GM19324 (cell line): ENCODE data around the gene EAPP.
"Not testable (repeated sequence)": the region's sequence is repeated elsewhere in the genome, so short reads cannot be mapped to it uniquely, and the experiment has no call there.

Experiments used
- ATAC-seq: cut with Tn5 transposase; IDR thresholded peaks from one replicate; pipeline ENCODE4 v1.9.1; 2021; ENCODE audit warnings: mild to moderate bottlenecking, moderate library complexity; ENCODE audit not compliant: unreplicated experiment, low FRiP score

Gene EAPP

DNA sequence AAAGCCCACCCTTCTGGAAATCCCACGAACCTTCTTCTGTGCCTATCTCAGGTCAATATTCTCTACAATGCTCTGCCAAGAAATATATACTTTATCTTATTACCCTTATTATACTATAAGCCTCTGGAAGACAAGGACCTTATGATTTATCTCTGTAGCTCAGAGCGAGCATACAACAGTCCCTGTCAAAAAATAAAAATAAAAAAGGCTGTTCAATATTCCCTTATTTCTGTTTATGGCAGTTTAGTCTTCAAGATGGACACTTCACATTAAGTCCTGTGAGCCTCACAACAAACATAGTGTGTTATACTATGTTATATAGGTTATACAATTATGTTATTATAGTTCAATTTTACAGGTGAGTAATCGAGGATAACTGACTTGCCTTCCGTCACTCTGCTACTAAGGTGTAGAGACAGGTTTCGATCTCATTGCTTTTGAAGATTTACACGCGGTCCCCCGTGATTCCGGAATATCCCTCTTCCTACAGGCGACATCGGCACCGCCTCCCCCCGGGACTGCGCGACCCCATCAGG, 562 bp downstream of the EAPP start:
- ATAC-seq = no peak

- ATAC-seq = not testable (repeated sequence)
Measured at GRCh38 chr14:34538096-34538495, 1.4 kb downstream of the EAPP start.

DNA sequence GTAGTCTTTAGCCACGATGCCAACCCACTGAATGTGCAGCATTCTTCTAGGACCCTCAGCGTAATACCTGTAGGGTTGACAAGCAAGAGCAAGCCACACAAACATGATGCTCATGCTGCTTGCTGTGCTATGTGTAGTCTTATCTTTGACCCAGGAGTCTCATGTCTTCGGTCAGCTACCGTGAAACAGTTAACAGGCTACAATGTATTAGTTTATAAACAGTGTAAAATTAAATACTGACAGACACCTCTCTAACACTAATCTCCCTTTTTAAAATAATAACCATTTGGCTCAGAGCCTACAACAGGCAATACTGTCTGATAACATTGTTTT, 1.9 kb downstream of the EAPP start:
- no peak for ATAC-seq

DNA sequence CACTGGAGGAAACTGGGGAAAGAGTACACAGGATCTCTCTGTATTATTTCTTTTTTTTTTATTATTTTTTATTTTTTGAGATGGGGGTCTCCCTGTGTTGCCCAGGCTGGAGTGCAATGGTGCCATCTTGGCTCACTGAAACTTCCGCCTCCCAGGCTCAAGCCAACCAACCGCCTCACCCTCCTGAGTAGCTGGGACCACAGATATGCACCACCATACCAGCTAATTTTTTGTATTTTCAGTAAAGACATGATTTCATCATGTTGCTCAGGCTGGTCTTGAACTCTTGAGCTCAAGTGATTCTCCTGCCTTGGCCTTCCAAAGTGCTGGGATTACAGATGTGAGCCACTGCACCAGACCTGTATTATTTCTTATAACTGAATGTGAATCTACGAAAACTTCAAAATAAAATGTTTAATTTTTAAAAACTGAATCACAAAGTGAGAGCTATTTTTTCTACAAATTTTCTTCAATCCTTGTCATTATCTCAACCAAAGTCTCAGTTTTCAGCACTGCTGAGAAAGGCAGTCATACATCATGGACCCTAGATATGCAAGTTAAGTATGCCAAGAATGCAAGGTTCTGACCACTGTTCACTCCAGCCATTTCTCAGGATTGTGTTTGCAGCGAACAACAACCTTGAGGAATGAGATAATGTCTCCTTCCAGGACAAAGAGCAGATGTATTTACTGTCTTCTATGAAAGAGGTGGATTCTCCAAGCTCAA, 2.4 kb downstream of the EAPP start:
- no peak for ATAC-seq

GRCh38 chr14:34527591-34527990, 11.9 kb downstream of the EAPP start:
- ATAC-seq = no peak

- not testable (repeated sequence) for ATAC-seq
Measured at GRCh38 chr14:34524216-34524615, 15.3 kb downstream of the EAPP start.

DNA sequence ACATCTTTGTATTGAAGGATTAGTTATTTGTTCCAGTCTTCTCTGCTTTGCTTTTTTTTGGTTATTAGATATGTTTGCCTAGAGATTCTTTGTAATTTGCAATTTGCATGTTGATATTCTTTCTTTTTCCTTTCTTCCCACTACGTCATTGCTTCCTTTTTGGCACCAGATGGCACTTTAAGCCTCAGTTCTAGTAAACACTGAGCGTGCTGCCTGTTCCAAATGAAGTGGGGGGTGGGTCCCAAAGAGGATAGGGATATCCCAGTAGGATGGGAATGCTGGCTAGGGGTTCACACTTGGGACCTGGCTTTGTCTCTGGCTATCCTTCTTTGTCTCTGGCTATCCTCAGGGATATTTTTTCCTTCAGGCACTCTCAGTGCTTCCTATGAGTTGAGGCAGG, 17.0 kb downstream of the EAPP start:
- no peak for ATAC-seq

DNA sequence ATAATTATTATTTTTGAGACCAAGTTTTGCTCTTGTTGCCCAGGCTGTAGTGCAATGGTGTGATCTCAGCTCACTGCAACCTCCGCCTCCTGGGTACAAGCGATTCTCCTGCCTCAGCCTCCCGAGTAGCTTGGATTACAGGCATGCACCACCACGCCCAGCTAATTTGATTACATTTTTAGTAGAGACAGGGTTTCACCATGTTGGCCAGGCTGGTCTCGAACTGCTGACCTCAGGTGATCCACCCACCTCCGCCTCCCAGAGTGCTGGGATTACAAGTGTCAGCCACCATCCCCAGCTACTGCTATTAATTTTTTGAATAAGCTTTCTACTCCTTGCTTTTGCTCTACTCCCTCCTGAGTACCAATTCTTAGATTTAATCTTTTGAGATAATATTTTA, 18.4 kb downstream of the EAPP start:
- not testable (repeated sequence) for ATAC-seq

DNA sequence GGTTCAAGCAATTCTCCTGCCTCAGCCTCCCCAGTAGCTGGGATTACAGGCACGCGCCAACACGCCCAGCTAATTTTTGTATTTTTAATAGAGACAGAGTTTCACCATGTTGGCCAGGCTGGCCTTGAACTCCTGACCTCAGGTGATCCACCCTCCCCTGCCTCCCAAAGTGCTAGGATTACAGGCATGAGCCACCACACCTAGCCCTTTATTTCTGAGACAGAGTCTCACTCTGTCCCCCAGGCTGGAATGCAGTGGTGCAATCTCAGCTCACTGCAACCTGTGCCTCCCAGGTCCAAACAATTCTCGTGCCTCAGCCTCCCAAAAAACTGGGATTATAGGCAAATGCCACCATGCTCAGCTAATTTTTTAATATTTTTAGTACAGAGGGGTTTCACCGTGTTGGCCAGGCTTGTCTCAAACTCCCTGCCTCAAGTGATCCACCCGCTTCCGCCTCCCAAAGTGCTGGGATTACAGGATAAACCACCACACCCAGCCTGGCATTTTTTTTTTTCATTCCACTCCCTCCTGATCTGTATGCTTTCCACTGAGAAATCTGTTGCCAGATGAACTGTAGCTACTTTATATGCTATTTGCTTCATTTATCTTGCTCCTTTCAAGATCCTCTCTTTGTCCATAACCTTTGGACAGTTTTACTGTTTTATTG, 19.1 kb downstream of the EAPP start:
- not testable (repeated sequence) for ATAC-seq

DNA sequence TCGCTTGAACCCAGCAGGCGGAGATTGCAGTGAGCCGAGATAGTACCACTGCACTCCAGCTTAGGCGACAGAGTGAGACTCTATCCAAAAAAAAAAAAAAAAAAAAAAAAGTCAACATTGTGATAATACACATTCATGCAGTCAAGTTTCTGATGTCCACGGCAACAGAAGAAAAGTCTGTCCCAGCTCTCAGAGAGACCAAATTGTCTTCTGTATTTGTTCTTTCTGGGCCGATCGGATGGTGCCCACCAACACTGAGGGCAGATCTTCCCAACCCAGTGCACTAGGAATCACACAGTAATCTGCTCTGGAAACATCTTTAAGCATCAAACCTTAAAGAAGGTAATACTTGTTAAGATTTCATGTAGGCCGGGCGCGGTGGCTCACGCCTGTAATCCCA, 31.6 kb downstream of the EAPP start:
- ATAC-seq = no peak

DNA sequence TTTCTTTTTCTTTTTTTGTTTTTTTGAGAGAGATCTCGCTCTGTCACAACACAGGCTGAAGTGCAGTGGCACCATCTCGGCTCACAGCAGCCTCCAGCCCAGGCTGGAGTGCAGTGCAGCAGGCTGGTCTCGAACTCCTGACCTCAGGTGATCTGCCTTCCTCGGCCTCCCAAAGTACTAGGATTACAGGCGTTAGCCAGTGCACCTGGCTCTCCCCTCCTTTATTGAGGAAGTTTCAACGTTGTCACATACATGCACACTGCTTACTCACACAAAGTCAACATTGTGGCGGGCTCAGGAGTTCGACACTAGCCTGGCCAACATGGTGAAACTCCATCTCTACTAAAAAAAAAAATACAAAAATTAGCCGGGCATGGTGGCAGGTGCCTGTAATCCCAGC, 32.0 kb downstream of the EAPP start:
- ATAC-seq = no peak

DNA sequence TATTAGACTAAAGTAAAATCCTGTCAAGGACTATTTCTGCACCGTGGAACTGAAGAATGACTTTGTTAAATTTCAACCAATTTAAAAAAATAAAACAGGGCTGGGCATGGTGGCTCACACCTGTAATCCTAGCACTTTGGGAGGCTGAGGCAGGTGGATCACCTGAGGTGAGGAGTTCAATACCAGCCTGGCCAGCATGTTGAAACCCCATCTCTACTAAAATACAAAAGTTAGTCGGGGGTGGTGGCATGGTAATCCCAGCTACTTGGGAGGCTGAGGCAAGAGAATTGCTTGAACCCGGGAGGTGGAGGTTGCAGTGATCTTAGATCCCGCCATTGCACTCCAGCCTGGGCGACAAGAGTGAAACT, 34.4 kb downstream of the EAPP start:
- not testable (repeated sequence) for ATAC-seq

DNA sequence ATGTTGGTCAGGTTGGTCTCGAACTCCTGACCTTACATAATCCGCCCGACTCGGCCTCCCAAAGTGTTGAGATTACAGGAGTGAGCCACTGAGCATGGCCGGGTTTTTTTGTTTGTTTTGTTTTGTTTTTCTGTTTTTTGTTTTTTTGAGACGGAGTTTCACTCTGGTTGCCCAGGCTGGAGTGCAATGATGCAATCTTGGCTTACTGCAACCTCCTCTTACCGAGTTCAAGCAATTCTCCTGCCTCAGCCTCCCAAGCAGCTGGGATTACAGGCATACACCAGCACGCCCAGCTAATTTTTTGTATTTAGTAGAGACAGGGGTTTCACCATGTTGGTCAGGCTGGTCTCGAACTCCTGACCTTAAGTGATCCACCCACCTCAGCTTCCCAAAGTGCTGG, 35.5 kb downstream of the EAPP start:
- ATAC-seq = not testable (repeated sequence)

GRCh38 chr14:34502545-34503225, 36.8 kb downstream of the EAPP start:
- no peak for ATAC-seq

DNA sequence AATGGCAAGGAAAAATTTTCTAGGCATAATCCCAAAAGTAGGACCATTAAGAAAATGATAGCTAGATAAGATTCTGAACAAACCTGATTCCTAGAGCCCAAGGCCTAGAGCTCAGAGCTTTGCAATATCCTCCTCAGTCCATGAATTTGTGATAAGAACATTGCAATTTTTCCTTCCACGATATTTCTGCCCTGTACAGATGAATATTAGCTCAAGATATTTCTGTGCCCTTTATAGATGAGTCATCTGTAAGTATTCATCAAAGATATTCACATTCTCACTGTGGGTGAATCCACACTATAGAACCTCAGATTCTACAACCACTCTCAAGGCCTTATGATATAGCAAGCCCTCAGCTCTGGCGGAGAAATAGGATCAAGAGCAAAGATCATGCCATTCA, 37.5 kb downstream of the EAPP start:
- no peak for ATAC-seq

GRCh38 chr14:34501004-34501580, 38.4 kb downstream of the EAPP start:
- no peak for ATAC-seq

DNA sequence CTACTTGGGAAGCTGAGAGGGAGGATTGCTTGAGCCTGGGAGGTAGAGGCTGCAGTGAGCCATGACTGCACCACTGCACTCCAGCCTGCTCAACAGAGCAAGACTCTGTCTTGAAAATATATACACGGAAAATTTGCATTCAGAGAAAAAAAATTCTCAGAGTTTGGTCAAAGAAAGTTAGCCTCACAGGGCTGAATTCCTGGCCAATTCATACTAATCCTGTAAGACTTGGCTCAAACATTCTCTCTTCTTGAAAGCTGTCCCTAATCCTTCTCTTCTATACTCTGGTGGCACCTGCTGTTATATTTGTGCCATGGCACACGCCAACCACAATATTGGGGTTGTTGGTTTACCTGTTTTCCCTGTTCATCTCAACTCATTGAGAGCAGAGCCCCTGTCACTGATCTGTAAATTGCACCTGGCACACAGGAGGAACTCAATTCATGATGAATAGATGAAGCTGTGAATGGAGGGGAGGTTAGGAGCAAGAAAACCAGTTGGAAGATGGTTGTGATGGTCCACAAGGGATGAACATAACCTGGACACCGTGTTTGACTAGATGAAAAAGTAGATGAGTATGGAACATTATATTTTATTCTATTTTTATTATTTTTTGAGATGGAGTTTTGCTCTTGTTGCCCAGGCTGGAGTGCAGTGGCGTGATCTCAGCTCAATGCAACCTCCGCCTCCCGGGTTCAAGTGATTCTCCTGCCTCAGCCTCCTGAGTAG, 40.7 kb downstream of the EAPP start:
- ATAC-seq = no peak

DNA sequence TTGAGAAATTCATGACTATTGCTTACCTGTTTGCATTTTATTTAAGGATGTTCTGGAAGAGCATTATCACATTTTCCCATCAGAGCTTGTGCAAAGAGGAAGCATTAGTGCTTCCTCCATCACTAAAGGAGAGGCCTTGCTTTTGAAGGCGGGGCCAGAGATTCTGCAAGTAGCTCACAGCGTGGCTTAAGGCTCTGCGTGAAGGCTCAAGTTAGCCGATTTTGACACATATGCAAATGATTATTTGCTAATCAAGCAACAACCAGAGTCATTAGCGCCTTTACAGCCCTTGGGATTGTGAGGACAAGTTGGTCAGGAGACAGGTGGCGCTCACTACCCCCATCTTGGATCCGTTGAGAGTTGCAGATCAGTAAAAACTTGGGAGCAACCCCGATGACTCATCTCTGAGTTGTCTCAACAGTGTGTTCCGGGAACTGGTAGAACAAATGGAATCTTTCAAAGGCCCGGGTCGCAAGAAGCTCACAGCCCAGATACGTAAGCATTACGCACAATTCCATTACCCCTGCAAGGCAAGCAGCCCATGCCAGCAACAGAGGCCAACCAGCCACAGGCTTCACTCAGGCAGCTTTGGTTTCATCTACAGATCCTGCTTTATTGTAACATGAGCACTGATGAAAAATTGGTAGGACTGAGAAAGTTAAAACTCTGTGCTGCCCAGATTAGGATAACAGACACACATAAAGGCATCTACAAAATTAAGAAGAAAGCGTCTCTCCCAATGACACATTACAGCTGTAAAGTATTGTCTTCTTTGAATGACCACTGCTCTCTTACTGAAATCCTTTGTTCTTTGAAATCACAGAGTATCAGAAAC, 42.6 kb downstream of the EAPP start:
- no peak for ATAC-seq

DNA sequence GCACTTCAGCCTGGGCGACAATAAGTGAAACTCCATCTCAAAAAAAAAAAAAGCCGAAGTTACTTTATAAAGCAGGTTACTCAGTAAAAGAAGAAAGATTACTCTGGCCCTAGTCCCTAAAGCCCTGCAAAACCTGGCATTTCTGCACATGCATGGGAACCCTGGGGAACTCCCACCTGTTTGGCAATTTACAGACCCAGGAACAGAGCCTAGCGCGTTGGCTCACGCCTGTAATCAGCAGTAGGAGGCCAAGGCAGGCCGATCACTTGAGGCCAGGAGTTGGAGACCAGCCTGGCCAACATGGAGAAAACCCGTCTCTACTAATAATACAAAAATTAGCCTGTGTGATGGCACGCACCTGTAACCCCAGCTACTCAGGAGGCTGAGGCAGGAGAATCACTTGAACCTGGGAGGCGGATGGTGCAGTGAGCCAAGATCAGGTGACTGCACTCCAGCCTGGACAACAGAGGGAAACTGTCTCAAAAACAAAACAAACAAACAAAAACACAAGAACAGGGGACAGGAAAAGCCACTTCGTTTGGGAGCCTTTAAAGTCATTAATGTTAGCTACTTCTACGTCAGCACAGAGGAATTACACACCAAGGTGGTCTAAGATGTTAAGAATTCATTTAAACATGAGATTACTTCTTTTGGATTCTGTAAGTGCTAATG, 43.4 kb downstream of the EAPP start:
- ATAC-seq = no peak
